D721Med (cell line): ENCODE results near the gene KLHL17.

Source experiments
- DNase-seq: peaks from one replicate; pipeline ENCODE4 v3.0.0; 2011; ENCODE audit warnings: low spot score; ENCODE audit not compliant: insufficient read length
- FAIRE-seq: peaks from 2 replicates; lab custom pipeline; 2011; peaks lifted over from hg19 to GRCh38; lab: Jason Lieb, UNC
- TF ChIP-seq, protein P1 (sequence below): IDR thresholded peaks from 2 replicates; pipeline ENCODE4 v1.5.1; 2012; ENCODE audit warnings: mild to moderate bottlenecking, control low read depth; ENCODE audit not compliant: insufficient read depth; ENCODE audit errors: missing control alignments

Gene KLHL17

DNA sequence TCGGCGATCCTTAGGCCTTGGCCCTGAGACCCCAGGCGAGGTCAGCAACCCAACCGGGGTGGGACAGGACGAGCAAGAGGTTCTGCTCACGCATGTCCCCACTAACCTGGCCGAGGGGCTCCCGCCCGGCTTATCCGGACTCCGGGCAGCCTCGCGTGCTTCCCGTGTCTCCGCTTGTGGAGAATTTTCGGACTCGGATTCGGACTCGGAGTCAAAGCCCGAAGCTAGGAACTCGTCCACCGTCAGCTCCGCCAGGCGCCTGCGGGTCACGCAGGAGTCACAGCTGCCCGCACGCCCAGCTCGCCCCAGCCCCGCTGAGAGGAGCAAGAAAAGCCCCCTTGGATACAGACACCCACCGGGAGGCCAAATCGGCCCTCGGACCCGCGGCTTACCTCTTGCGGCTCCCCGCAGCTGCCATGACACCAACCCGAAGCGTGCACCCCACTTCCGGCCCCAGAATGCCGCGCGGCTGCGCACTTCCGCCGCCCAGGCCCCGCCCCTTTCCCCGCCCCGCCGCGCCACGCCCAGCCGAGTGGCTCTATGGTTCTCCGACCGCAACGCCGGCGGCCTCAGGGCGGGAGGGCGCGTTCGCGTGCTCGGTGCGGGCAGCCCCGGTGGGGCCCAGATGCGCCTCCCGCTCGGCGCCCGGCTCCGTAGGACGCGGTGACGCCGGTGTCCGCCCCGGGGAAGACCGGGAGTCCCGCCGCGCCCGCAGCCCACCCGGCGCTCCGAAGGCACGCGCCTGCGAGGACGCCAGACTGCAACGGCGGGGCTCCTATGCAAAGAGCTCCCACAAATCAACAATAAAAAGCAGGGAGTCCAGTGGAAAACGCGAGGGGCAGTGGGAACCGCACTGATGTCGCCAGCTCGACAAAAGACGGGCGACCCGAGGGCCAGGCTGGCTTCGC lies 1.3 kb upstream of the KLHL17 start, which contains the start of gene NOC2L:
Gene NOC2L (minus strand): TSS at position 434 of the 908 bp plus-strand sequence. CDS start 16 bp downstream, at position 418.
- FAIRE-seq (no peak), DNase-seq (peak; percentile 54)
- TF ChIP-seq, protein P1, sequence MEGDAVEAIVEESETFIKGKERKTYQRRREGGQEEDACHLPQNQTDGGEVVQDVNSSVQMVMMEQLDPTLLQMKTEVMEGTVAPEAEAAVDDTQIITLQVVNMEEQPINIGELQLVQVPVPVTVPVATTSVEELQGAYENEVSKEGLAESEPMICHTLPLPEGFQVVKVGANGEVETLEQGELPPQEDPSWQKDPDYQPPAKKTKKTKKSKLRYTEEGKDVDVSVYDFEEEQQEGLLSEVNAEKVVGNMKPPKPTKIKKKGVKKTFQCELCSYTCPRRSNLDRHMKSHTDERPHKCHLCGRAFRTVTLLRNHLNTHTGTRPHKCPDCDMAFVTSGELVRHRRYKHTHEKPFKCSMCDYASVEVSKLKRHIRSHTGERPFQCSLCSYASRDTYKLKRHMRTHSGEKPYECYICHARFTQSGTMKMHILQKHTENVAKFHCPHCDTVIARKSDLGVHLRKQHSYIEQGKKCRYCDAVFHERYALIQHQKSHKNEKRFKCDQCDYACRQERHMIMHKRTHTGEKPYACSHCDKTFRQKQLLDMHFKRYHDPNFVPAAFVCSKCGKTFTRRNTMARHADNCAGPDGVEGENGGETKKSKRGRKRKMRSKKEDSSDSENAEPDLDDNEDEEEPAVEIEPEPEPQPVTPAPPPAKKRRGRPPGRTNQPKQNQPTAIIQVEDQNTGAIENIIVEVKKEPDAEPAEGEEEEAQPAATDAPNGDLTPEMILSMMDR, result no peak

DNA sequence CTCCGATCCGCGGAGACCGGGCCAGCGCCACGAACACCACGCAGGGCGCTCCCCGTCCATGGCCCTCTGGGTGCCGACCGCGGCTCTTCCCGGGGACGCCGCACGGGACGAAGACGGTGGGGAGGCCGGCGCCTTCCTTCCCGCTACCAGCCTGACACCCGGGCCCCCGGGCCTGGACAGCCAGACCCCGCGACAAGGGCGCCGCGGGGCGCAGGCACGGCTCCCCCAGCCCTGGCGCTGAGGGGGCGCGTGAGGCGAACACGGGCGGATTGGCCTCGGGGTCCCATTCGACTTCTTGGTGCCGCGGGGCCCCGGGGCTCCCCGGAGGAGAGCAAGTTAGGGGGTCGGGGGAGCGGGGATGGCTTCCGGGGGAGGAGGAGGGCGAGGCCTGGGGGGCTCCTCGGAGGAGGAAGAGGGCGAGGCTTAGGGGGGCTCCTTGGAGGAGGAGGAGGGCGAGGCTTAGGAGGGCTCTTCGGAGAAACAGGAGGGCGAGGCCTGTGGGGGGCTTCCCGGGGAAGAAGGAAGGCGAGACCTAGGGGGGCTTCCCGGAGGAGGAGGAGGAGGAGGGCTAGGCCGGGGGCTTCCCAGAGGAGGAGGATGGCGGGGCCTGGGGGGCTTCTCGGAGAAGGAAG lies 537 bp upstream of the KLHL17 start:
- TF ChIP-seq, protein P1, result no peak
- FAIRE-seq, result no peak

GRCh38 chr1:961132-961669 lies 817 bp downstream of the KLHL17 start:
- no peak for DNase-seq
- TF ChIP-seq, protein P1, result no peak
- no peak for FAIRE-seq

More for the DNA sequence above, 537 bp upstream of the KLHL17 start:
- no peak for DNase-seq

DNA sequence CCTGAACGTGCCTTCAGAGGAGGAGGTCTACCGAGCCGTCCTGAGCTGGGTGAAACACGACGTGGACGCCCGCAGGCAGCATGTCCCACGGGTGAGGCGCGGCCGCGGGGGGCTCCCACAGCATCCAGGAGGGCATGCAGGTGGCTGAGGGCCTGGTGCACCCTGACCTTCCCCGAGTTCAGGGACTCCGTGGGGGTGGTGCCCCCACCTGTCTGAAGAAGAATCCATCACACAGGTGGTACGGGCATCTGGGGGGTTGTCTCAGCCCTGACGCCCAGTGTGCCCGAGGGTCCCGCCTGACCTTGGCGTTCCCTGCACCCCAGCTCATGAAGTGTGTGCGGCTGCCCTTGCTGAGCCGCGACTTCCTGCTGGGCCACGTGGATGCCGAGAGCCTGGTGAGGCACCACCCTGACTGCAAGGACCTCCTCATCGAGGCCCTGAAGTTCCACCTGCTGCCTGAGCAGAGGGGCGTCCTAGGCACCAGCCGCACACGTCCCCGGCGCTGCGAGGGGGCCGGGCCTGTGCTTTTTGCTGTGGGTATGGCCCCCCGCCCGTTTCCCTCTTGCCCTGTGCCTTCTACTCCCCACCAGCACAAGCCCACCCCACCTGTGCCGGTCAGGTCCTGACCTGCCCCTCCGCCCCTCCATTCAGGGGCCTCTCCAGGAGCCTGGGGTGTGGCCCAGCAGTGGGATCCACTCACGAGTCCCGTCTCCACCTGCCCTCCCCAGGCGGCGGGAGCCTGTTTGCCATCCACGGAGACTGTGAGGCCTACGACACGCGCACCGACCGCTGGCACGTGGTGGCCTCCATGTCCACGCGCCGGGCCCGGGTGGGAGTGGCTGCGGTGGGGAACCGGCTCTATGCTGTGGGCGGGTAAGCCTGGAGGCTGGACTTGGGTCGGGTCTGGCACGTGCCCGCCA lies 2.3 kb downstream of the KLHL17 start:
- FAIRE-seq (no peak), DNase-seq (no peak)
- TF ChIP-seq, protein P1, result no peak

GRCh38 chr1:963301-963651 lies 2.9 kb downstream of the KLHL17 start:
- DNase-seq, result no peak
- no peak for FAIRE-seq
- TF ChIP-seq, protein P1, result no peak

- no peak for DNase-seq
- TF ChIP-seq, protein P1, result no peak
- no peak for FAIRE-seq
Measured at GRCh38 chr1:963746-964525, 3.6 kb downstream of the KLHL17 start.
